Natural killer cell treated with Interleukin-12 subunit alpha and Interleukin-12 subunit beta and Interleukin-15 and Interleukin-18, amount 100 ng/mL, for 72 hours (primary cell): ENCODE measurements around the gene ALDH1A3. TPM values are rescaled to one million over a fixed set of nuclear protein-coding genes. Genes with fewer than 3 reads are reported as not detected.
A peak's percentile ranks its signal among the peaks of the same experiment; 100 is the strongest.

ENCODE experiments used
- ATAC-seq, 2 donors: fragments of 150-1000 bp; cut with Tn5 transposase in 1 of 2; sonication (Bioruptor Pico), chemical (Tn5 transposase) in 1 of 2; 2 replicates each; pipeline ENCODE4 v1.10.0; 2021
- DNase-seq: peaks from one replicate; pipeline ENCODE4 v3.0.0; 2022; ENCODE audit warnings: low spot score
- H3K27ac Mint-ChIP-seq, 2 donors: 1 replicate in 1 of 2; 2 replicates in 1 of 2; pipeline ENCODE4 v1.8.0; 2022; ENCODE audit warnings: mixed read lengths in 2 of 2, mild to moderate bottlenecking in 1 of 2, moderate library complexity in 1 of 2
- H3K27me3 Mint-ChIP-seq, 2 donors: 1 replicate in 1 of 2; 2 replicates in 1 of 2; pipeline ENCODE4 v1.8.0; 2022; ENCODE audit warnings: mixed read lengths in 2 of 2
- H3K36me3 Mint-ChIP-seq: one replicate; pipeline ENCODE4 v1.8.0; 2022; ENCODE audit warnings: mixed read lengths
- H3K4me1 Mint-ChIP-seq, 2 donors: 1 replicate in 1 of 2; 2 replicates in 1 of 2; pipeline ENCODE4 v1.8.0; 2022; ENCODE audit warnings: low read depth in 2 of 2, mixed read lengths in 2 of 2, mild to moderate bottlenecking in 1 of 2
- H3K4me3 Mint-ChIP-seq: one replicate; pipeline ENCODE4 v1.8.0; 2022; ENCODE audit warnings: mixed read lengths
- H3K9me3 Mint-ChIP-seq: 2 replicates; pipeline ENCODE4 v1.8.0; 2022; ENCODE audit warnings: mixed read lengths
- total RNA-seq, 2 donors: library from RNA; stranded (reverse); gene quantifications; one replicate each; pipeline ENCODE4 v1.2.3, GENCODE V29; 2022

The ALDH1A3 gene
- total RNA-seq, 2 donors from 2014 or later, result not detected

- Mint-ChIP-seq H3K9me3 (no peaks in the 10 kb centered on the region), H3K27ac (no peak overlapping the region), H3K36me3 (no peaks in the 10 kb centered on the region), H3K4me3 (no peak overlapping the region), H3K27me3 (peaks cover 13 to 22% of the 10 kb centered on the region in 2 donors), H3K4me1 (no peaks in the 10 kb centered on the region)
- DNase-seq, result no peak
- no peak for ATAC-seq
Observed at GRCh38 chr15:100863796-100864267, 15.8 kb upstream of the ALDH1A3 start.

GRCh38 chr15:100866386-100867330 is 13.0 kb upstream of the ALDH1A3 start:
- DNase-seq (no peak), ATAC-seq (no peak)
- Mint-ChIP-seq H3K27me3 (peaks cover 15 to 32% of the 10 kb centered on the region in 2 donors), H3K27ac (no peak overlapping the region), H3K36me3 (no peaks in the 10 kb centered on the region), H3K4me1 (no peaks in the 10 kb centered on the region), H3K9me3 (no peaks in the 10 kb centered on the region), H3K4me3 (no peak overlapping the region)

- ATAC-seq, result no peak
- DNase-seq, result no peak
- Mint-ChIP-seq H3K27ac (no peak overlapping the region), H3K27me3 (peaks cover 18 to 32% of the 10 kb centered on the region in 2 donors), H3K4me1 (no peaks in the 10 kb centered on the region), H3K9me3 (no peaks in the 10 kb centered on the region), H3K4me3 (no peak overlapping the region), H3K36me3 (no peaks in the 10 kb centered on the region)
Observed at GRCh38 chr15:100867433-100867832, 12.2 kb upstream of the ALDH1A3 start.

GRCh38 chr15:100869151-100869999 is 10.3 kb upstream of the ALDH1A3 start:
- Mint-ChIP-seq H3K4me3 (no peak overlapping the region), H3K4me1 (peaks cover 0 to 3% of the 10 kb centered on the region in 2 donors), H3K27me3 (peaks cover 14 to 25% of the 10 kb centered on the region in 2 donors), H3K9me3 (no peaks in the 10 kb centered on the region), H3K27ac (no peak overlapping the region), H3K36me3 (no peaks in the 10 kb centered on the region)
- no peak for DNase-seq
- ATAC-seq, result no peak

GRCh38 chr15:100873029-100873677 is 6.5 kb upstream of the ALDH1A3 start:
- H3K4me3 Mint-ChIP-seq, result no peak overlapping the region
- H3K36me3 Mint-ChIP-seq, result no peaks in the 10 kb centered on the region
- H3K27me3 Mint-ChIP-seq, result peaks cover 30 to 31% of the 10 kb centered on the region in 2 donors
- H3K27ac Mint-ChIP-seq, result no peak overlapping the region
- DNase-seq, result peak; percentile 69
- H3K9me3 Mint-ChIP-seq, result no peaks in the 10 kb centered on the region
- ATAC-seq, result peak in 1 of 2 donors; percentile 59
- peaks cover 0 to 3% of the 10 kb centered on the region in 2 donors for H3K4me1 Mint-ChIP-seq

GRCh38 chr15:100875495-100875894 is 4.1 kb upstream of the ALDH1A3 start:
- no peaks in the 10 kb centered on the region for H3K36me3 Mint-ChIP-seq
- peaks cover 32 to 35% of the 10 kb centered on the region in 2 donors for H3K27me3 Mint-ChIP-seq
- H3K27ac Mint-ChIP-seq, result no peak overlapping the region
- no peak for DNase-seq
- no peak overlapping the region for H3K4me3 Mint-ChIP-seq
- H3K4me1 Mint-ChIP-seq, result peaks cover 0 to 5% of the 10 kb centered on the region in 2 donors
- no peaks in the 10 kb centered on the region for H3K9me3 Mint-ChIP-seq
- ATAC-seq, result no peak

GRCh38 chr15:100875976-100876375 is 3.7 kb upstream of the ALDH1A3 start:
- H3K9me3 Mint-ChIP-seq, result no peaks in the 10 kb centered on the region
- H3K4me3 Mint-ChIP-seq, result no peak overlapping the region
- ATAC-seq (no peak), DNase-seq (no peak)
- H3K27me3 Mint-ChIP-seq, result peaks cover 37 to 40% of the 10 kb centered on the region in 2 donors
- H3K4me1 Mint-ChIP-seq, result peaks cover 4 to 5% of the 10 kb centered on the region in 2 donors
- no peak overlapping the region for H3K27ac Mint-ChIP-seq
- no peaks in the 10 kb centered on the region for H3K36me3 Mint-ChIP-seq

- ATAC-seq (no peak), DNase-seq (no peak)
- Mint-ChIP-seq H3K4me3 (no peak overlapping the region), H3K27ac (no peak overlapping the region), H3K36me3 (no peaks in the 10 kb centered on the region), H3K27me3 (peaks cover 45 to 53% of the 10 kb centered on the region in 2 donors), H3K9me3 (no peaks in the 10 kb centered on the region), H3K4me1 (peaks cover 5% of the 10 kb centered on the region in 2 donors)
Observed at GRCh38 chr15:100877551-100877950, 2.1 kb upstream of the ALDH1A3 start.

- Mint-ChIP-seq H3K27ac (no peak overlapping the region), H3K36me3 (no peaks in the 10 kb centered on the region), H3K4me3 (no peak overlapping the region), H3K4me1 (peaks cover 2 to 5% of the 10 kb centered on the region in 2 donors), H3K9me3 (no peaks in the 10 kb centered on the region), H3K27me3 (peaks cover 48 to 54% of the 10 kb centered on the region in 2 donors)
- ATAC-seq (no peak), DNase-seq (no peak)
Observed at GRCh38 chr15:100878130-100878529, 1.5 kb upstream of the ALDH1A3 start.

GRCh38 chr15:100878648-100879047 is 983 bp upstream of the ALDH1A3 start:
- H3K36me3 Mint-ChIP-seq, result no peaks in the 10 kb centered on the region
- no peak overlapping the region for H3K27ac Mint-ChIP-seq
- H3K27me3 Mint-ChIP-seq, result peaks cover 52 to 60% of the 10 kb centered on the region in 2 donors
- DNase-seq (no peak), ATAC-seq (no peak)
- H3K4me1 Mint-ChIP-seq, result peaks cover 2 to 5% of the 10 kb centered on the region in 2 donors
- H3K4me3 Mint-ChIP-seq, result no peak overlapping the region
- H3K9me3 Mint-ChIP-seq, result no peaks in the 10 kb centered on the region

- Mint-ChIP-seq H3K27me3 (peaks cover 54 to 64% of the 10 kb centered on the region in 2 donors), H3K4me3 (no peak overlapping the region), H3K36me3 (no peaks in the 10 kb centered on the region), H3K27ac (no peak overlapping the region), H3K9me3 (no peaks in the 10 kb centered on the region), H3K4me1 (peaks cover 2 to 5% of the 10 kb centered on the region in 2 donors)
- no peak for ATAC-seq
- DNase-seq, result no peak
Observed at GRCh38 chr15:100879061-100879463, 569 bp upstream of the ALDH1A3 start.

GRCh38 chr15:100880139-100880896 is 687 bp downstream of the ALDH1A3 start:
- ATAC-seq (no peak), DNase-seq (no peak)
- H3K27me3 Mint-ChIP-seq, result peaks cover 55 to 75% of the 10 kb centered on the region in 2 donors
- no peaks in the 10 kb centered on the region for H3K9me3 Mint-ChIP-seq
- peaks cover 2 to 5% of the 10 kb centered on the region in 2 donors for H3K4me1 Mint-ChIP-seq
- H3K36me3 Mint-ChIP-seq, result no peaks in the 10 kb centered on the region
- no peak overlapping the region for H3K4me3 Mint-ChIP-seq
- no peak overlapping the region for H3K27ac Mint-ChIP-seq

GRCh38 chr15:100880897-100881242 is 1.2 kb downstream of the ALDH1A3 start:
- H3K4me3 Mint-ChIP-seq, result peak overlapping the region; percentile 38
- no peak for ATAC-seq
- peaks cover 51 to 70% of the 10 kb centered on the region in 2 donors for H3K27me3 Mint-ChIP-seq
- H3K27ac Mint-ChIP-seq, result no peak overlapping the region
- peaks cover 2 to 5% of the 10 kb centered on the region in 2 donors for H3K4me1 Mint-ChIP-seq
- DNase-seq, result no peak
- no peaks in the 10 kb centered on the region for H3K36me3 Mint-ChIP-seq
- H3K9me3 Mint-ChIP-seq, result no peaks in the 10 kb centered on the region
